Activated B cell treated with CpG ODN at 0.5 μM for 24 hours (primary cell): ENCODE data around the gene DLX6. TPM values are rescaled to one million over a fixed set of nuclear protein-coding genes. Genes with fewer than 3 reads are reported as not detected.

Experiments
- ATAC-seq: fragments of 200-7000 bp; cut with Tn5 transposase; one replicate; pipeline ENCODE4 v1.10.0; 2021; ENCODE audit warnings: low read depth, mild to moderate bottlenecking, moderate library complexity
- CTCF ChIA-PET: fragments of 350-600 bp; sonication (Branson Sonifier 250); formaldehyde crosslinking; loops from one replicate; lab custom pipeline; 2021; ENCODE audit warnings: antibody characterized with exemption; lab: Charles Lee
- POLR2A ChIA-PET: fragments of 350-600 bp; sonication (Branson Sonifier 250); formaldehyde crosslinking; loops from one replicate; lab custom pipeline; 2021; ENCODE audit warnings: antibody characterized with exemption; lab: Charles Lee
- DNase-seq: peaks from one replicate; pipeline ENCODE4 v3.0.0; 2022
- H3K27ac Mint-ChIP-seq: one replicate; pipeline ENCODE4 v1.8.0; 2020; ENCODE audit warnings: mixed read lengths
- H3K27me3 Mint-ChIP-seq: one replicate; pipeline ENCODE4 v1.8.0; 2021; ENCODE audit warnings: mixed read lengths
- H3K36me3 Mint-ChIP-seq: one replicate; pipeline ENCODE4 v1.8.0; 2021; ENCODE audit warnings: low read depth, mixed read lengths
- H3K4me1 Mint-ChIP-seq: one replicate; pipeline ENCODE4 v1.8.0; 2021; ENCODE audit warnings: mixed read lengths
- H3K4me3 Mint-ChIP-seq: one replicate; pipeline ENCODE4 v1.8.0; 2020; ENCODE audit warnings: mild to moderate bottlenecking, mixed read lengths
- H3K9me3 Mint-ChIP-seq: one replicate; pipeline ENCODE4 v1.8.0; 2020; ENCODE audit warnings: mixed read lengths
- intact Hi-C: fragments of 100-400 bp; cut with micrococcal nuclease; formaldehyde crosslinking; loops from one replicate; pipeline ENCODE4 v1.15.1; 2024
- total RNA-seq: library from RNA; stranded (reverse); gene quantifications from 2 replicates; pipeline ENCODE4 v1.2.3, GENCODE V29; 2022
- TF ChIP-seq, protein P1 (sequence below): fragments of 200-600 bp; IDR thresholded peaks from one replicate; pipeline ENCODE4 v1.8.0; 2022; ENCODE audit warnings: antibody characterized with exemption, mild to moderate bottlenecking

DLX6 gene
- total RNA-seq, 1 donor from 2014 or later = not detected

DNA sequence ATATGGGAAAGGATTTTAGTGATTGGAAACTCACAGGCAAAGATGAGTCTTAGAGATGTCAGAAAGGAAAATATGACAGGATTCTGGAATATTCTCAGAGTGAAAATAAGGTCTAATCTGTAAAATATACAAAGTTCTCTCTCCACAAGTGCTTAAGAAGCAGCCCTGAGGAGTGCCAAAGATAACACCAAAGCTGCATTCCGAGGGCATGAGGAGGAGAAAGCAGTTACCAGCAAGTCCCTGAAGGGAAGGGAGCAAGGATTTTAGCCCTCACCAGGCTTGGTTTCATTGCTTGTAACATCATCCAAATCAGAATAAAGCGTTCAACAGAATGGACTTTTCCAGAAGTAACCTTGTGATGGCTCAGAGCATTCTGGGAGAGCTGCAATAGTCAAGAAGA lies 31.4 kb upstream of the DLX6 start:
- Mint-ChIP-seq H3K9me3 (no peaks in the 10 kb centered on the region), H3K4me3 (no peak overlapping the region), H3K36me3 (no peaks in the 10 kb centered on the region), H3K27ac (no peak overlapping the region), H3K27me3 (peaks cover 9% of the 10 kb centered on the region), H3K4me1 (no peaks in the 10 kb centered on the region)
- TF ChIP-seq, protein P1, sequence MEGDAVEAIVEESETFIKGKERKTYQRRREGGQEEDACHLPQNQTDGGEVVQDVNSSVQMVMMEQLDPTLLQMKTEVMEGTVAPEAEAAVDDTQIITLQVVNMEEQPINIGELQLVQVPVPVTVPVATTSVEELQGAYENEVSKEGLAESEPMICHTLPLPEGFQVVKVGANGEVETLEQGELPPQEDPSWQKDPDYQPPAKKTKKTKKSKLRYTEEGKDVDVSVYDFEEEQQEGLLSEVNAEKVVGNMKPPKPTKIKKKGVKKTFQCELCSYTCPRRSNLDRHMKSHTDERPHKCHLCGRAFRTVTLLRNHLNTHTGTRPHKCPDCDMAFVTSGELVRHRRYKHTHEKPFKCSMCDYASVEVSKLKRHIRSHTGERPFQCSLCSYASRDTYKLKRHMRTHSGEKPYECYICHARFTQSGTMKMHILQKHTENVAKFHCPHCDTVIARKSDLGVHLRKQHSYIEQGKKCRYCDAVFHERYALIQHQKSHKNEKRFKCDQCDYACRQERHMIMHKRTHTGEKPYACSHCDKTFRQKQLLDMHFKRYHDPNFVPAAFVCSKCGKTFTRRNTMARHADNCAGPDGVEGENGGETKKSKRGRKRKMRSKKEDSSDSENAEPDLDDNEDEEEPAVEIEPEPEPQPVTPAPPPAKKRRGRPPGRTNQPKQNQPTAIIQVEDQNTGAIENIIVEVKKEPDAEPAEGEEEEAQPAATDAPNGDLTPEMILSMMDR = no peak
- ChIA-PET CTCF (no interaction called here), POLR2A (no interaction called here)
- DNase-seq (no peak), ATAC-seq (no peak)
- intact Hi-C loops = no loop called here

DNA sequence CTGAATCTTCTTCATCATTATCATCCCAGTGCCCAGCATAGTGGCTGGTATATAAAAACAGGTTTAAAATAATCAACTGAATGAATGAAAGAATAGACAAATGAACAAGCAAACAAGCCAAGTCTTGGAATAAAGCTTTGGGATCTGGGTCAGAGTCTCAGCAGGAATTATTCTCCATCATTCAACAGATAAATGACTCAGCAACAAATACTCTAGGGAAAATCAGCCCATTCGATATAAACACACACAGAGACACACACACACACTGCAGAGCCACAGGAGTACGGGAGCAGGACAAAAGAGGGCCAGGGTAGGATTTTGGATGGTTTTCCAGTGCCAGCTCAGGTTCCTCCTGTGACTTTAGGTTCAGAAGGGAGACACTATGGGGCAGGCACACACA lies 29.2 kb upstream of the DLX6 start:
- no peak overlapping the region for H3K27ac Mint-ChIP-seq
- H3K27me3 Mint-ChIP-seq = peaks cover 11% of the 10 kb centered on the region
- POLR2A ChIA-PET = no interaction called here
- DNase-seq (no peak), ATAC-seq (no peak)
- H3K36me3 Mint-ChIP-seq = no peaks in the 10 kb centered on the region
- no peaks in the 10 kb centered on the region for H3K4me1 Mint-ChIP-seq
- no peaks in the 10 kb centered on the region for H3K9me3 Mint-ChIP-seq
- no peak overlapping the region for H3K4me3 Mint-ChIP-seq
- TF ChIP-seq, protein P1 = no peak
- intact Hi-C loops = no loop called here
- CTCF ChIA-PET = no interaction called here

DNA sequence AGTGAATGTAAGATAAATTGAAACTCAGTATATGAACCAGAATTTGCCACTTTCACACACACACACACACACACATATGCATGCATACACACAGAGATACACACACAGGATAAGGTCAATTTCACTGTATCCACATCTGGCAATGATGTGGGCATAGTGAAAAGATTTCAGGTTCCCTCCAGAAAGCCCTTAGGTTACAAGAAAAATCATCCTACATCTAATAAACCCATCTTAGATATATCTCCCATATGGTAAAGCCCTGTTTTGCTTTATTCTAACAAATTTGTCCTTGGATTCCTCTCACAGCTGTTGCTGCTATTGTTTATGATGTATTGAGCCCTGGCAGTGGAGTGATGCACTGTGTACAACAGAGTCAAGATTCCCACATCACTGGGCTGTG lies 27.9 kb upstream of the DLX6 start:
- intact Hi-C loops = no loop called here
- H3K4me1 Mint-ChIP-seq = no peaks in the 10 kb centered on the region
- no peaks in the 10 kb centered on the region for H3K36me3 Mint-ChIP-seq
- peaks cover 14% of the 10 kb centered on the region for H3K27me3 Mint-ChIP-seq
- no peak overlapping the region for H3K27ac Mint-ChIP-seq
- no peak for ATAC-seq
- no peak for DNase-seq
- H3K9me3 Mint-ChIP-seq = no peaks in the 10 kb centered on the region
- POLR2A ChIA-PET = no interaction called here
- TF ChIP-seq, protein P1 = no peak
- CTCF ChIA-PET = interaction anchor here (1.1 kb wide), 1 partner anchor 88 kb away, joined by 3 read pairs; no protein-coding TSS in a partner anchor
- H3K4me3 Mint-ChIP-seq = no peak overlapping the region

DNA sequence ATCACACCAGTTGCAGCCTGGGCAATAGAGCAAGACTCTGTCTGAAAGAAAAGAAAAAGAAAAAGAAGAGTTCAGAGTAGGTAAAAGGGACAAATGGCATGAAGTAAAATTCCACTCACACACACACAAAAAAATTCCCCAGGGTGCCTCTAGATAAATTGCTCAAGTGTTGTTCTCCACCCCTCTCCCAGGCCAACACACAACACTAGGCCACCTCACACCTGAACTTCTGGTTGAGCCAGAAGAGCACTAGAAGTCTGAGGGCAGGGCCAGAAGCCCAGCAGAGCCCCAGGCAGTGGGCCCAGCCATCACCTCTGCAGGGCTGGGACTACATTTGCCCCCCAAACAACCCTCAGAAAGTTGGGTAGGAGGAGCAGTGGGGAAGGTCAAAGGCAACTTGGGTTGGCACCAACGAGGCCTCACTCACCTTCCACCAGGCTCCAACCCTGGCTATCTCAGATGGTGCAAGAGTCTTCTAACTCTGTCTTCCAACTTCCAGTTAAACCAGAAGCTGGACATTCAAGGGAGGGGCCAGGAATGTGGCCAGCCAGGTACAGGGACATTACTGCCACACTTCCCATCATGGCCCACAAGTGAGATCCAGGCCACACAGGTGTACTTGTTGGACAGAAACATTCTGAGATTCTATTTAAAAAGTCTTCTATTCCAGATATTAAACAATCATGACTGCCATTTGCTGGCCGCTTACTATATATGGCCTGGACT lies 25.6 kb upstream of the DLX6 start:
- no peak overlapping the region for H3K4me3 Mint-ChIP-seq
- H3K27ac Mint-ChIP-seq = no peak overlapping the region
- intact Hi-C loops = no loop called here
- ATAC-seq = no peak
- no peaks in the 10 kb centered on the region for H3K9me3 Mint-ChIP-seq
- CTCF ChIA-PET = no interaction called here
- H3K4me1 Mint-ChIP-seq = no peaks in the 10 kb centered on the region
- no peak for DNase-seq
- H3K36me3 Mint-ChIP-seq = no peaks in the 10 kb centered on the region
- peaks cover 11% of the 10 kb centered on the region for H3K27me3 Mint-ChIP-seq
- POLR2A ChIA-PET = no interaction called here
- TF ChIP-seq, protein P1 = no peak

DNA sequence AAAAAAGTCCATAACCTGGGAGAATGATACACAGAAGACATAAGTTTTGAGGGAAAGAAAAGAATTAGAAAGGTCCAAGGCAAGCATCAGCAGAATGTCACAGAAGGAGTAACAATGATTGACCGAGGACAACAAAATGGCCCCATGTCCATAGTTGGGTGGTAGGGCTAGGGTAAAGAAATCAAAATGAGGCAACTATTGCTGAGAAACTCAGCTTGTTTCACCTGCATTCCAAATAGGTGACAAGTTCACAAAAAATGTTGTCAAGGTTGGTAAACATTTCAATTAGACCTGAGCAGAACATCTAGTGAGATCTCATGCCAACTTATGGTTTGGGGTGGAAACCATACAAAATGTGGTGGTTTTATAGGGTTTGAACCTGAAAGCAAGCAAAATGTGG lies 22.8 kb upstream of the DLX6 start:
- no peak overlapping the region for H3K27ac Mint-ChIP-seq
- no peaks in the 10 kb centered on the region for H3K36me3 Mint-ChIP-seq
- ChIA-PET POLR2A (no interaction called here), CTCF (no interaction called here)
- TF ChIP-seq, protein P1 = no peak
- H3K4me3 Mint-ChIP-seq = no peak overlapping the region
- intact Hi-C loops = no loop called here
- peaks cover 21% of the 10 kb centered on the region for H3K27me3 Mint-ChIP-seq
- no peak for DNase-seq
- ATAC-seq = no peak
- H3K4me1 Mint-ChIP-seq = no peaks in the 10 kb centered on the region
- no peaks in the 10 kb centered on the region for H3K9me3 Mint-ChIP-seq
